Endothelial cell of umbilical vein (primary cell): Measurements from ENCODE around the gene A1CF. TPM values are rescaled to one million over a fixed set of nuclear protein-coding genes. Genes with fewer than 3 reads are reported as not detected.

ENCODE experiments used
- BruUV-seq: library from RNA; stranded (reverse); fragments of 400-500 nt; replicated peaks from 2 replicates; lab custom pipeline; 2021; lab: Mats Ljungman, UMichigan
- CTCF ChIA-PET: fragments of 300-600, 350-600 bp; sonication (Branson Sonifier 250); formaldehyde crosslinking; loops from one replicate; lab custom pipeline; 2021; ENCODE audit warnings: antibody characterized with exemption, inconsistent platforms; lab: Charles Lee
- POLR2A ChIA-PET: fragments of 300-600, 350-600 bp; sonication (Branson Sonifier 250); formaldehyde crosslinking; loops from one replicate; lab custom pipeline; 2021; ENCODE audit warnings: antibody characterized with exemption, inconsistent platforms; lab: Charles Lee
- DNase-seq: peaks from one replicate; pipeline ENCODE4 v3.0.0-alpha.2; 2011; ENCODE audit warnings: low read depth, low spot score
- FAIRE-seq: peaks from 2 replicates; lab custom pipeline; 2011; peaks lifted over from hg19 to GRCh38; lab: Jason Lieb, UNC
- H2AFZ ChIP-seq: 2 replicates; pipeline ENCODE4 v1.6.0; 2012; ENCODE audit warnings: low read depth, low read length, control low read depth, inconsistent platforms
- H3K27ac ChIP-seq: 2 replicates; pipeline ENCODE4 v1.5.1; 2011; ENCODE audit warnings: low read depth, mild to moderate bottlenecking, control low read depth, low read length, moderate library complexity; ENCODE audit not compliant: insufficient read depth
- H3K27me3 ChIP-seq, 2 experiments: 2 replicates each; pipeline versions ENCODE4 v1.6.0 to v1.6.1; 2011; ENCODE audit warnings: low read length in 2 of 2, mixed read lengths in 1 of 2; ENCODE audit not compliant: control insufficient read depth in 2 of 2, insufficient read depth in 2 of 2
- H3K36me3 ChIP-seq, 2 experiments: 2 replicates in 1 of 2; 3 replicates in 1 of 2; pipeline ENCODE4 v1.5.1; 2011; ENCODE audit warnings: low read length in 2 of 2, mild to moderate bottlenecking in 1 of 2, moderate library complexity in 1 of 2; ENCODE audit not compliant: control insufficient read depth in 2 of 2, insufficient read depth in 2 of 2; ENCODE audit errors: extremely low read depth in 1 of 2
- H3K4me1 ChIP-seq: 3 replicates; pipeline ENCODE4 v1.5.1; 2011; ENCODE audit warnings: mild to moderate bottlenecking, low read length; ENCODE audit not compliant: control insufficient read depth, insufficient read depth; ENCODE audit errors: extremely low read depth
- H3K4me2 ChIP-seq: 2 replicates; pipeline ENCODE4 v1.6.1; 2011; ENCODE audit warnings: low read length, control low read depth, mixed read lengths; ENCODE audit not compliant: insufficient read depth
- H3K4me3 ChIP-seq, 3 experiments: fragments of 200-600 bp in 1 of 3; sonication (generic), shearing (Covaris generic) in 1 of 3; replicated peaks in 1 of 3; 2 replicates each; pipeline ENCODE4 v1.5.1; 2011 to 2016; ENCODE audit warnings: control low read depth in 3 of 3, low read length in 3 of 3, mild to moderate bottlenecking in 2 of 3, inconsistent platforms in 1 of 3, low read depth in 1 of 3, moderate library complexity in 1 of 3; ENCODE audit not compliant: insufficient read depth in 1 of 3
- H3K79me2 ChIP-seq: 2 replicates; pipeline ENCODE4 v1.6.0; 2012; ENCODE audit warnings: low read length, inconsistent platforms; ENCODE audit not compliant: control insufficient read depth, insufficient read depth
- H3K9ac ChIP-seq: replicated peaks from 2 replicates; pipeline ENCODE3; 2011; ENCODE audit warnings: low read length, control low read depth; ENCODE audit not compliant: insufficient read depth; ENCODE audit errors: extremely low read depth
- H3K9me1 ChIP-seq: replicated peaks from 3 replicates; pipeline ENCODE4 v1.6.0; 2011; ENCODE audit warnings: mild to moderate bottlenecking, low read length; ENCODE audit not compliant: control insufficient read depth, insufficient read depth; ENCODE audit errors: extremely low read depth
- H3K9me3 ChIP-seq: replicated peaks from 2 replicates; pipeline ENCODE4 v1.5.1; 2012; ENCODE audit warnings: low read length, inconsistent platforms; ENCODE audit not compliant: control insufficient read depth, insufficient read depth
- H4K20me1 ChIP-seq: replicated peaks from 2 replicates; pipeline ENCODE3; 2011; ENCODE audit warnings: mild to moderate bottlenecking, low read length; ENCODE audit not compliant: control insufficient read depth, insufficient read depth; ENCODE audit errors: extremely low read depth
- CTCF ChIP-seq, 2 donors: IDR thresholded peaks; 1 replicate in 1 of 2; 2 replicates in 1 of 2; pipeline ENCODE4 v1.5.1; 2011; ENCODE audit warnings: low read length in 2 of 2, mild to moderate bottlenecking in 2 of 2, moderate library complexity in 2 of 2, control low read depth in 1 of 2, inconsistent platforms in 1 of 2, low read depth in 1 of 2; ENCODE audit not compliant: insufficient read depth in 1 of 2; ENCODE audit errors: extremely low read depth in 1 of 2
- EZH2 ChIP-seq: IDR thresholded peaks from 2 replicates; pipeline ENCODE4 v1.6.1; 2012; ENCODE audit warnings: borderline replicate concordance, low read depth, mild to moderate bottlenecking, moderate library complexity, low read length, inconsistent platforms; ENCODE audit not compliant: severe bottlenecking
- FOS ChIP-seq: IDR thresholded peaks from 2 replicates; pipeline ENCODE4 v1.6.1; 2011; ENCODE audit warnings: mild to moderate bottlenecking, low read length, moderate library complexity, borderline replicate concordance; ENCODE audit not compliant: insufficient read depth
- GATA2 ChIP-seq: IDR thresholded peaks from 2 replicates; pipeline ENCODE4 v1.7.0; 2011; ENCODE audit warnings: low read depth, mild to moderate bottlenecking, moderate library complexity, mixed read lengths, low read length; ENCODE audit not compliant: insufficient read length, insufficient read depth
- JUN ChIP-seq: IDR thresholded peaks from 2 replicates; pipeline ENCODE4 v1.6.1; 2011; ENCODE audit warnings: borderline replicate concordance, low read depth; ENCODE audit not compliant: insufficient read length, insufficient read depth
- MAX ChIP-seq: IDR thresholded peaks from 2 replicates; pipeline ENCODE4 v1.6.1; 2011; ENCODE audit not compliant: insufficient read depth, insufficient read length
- MYC ChIP-seq: IDR thresholded peaks from one replicate; pipeline ENCODE4 v1.6.1; 2011; ENCODE audit warnings: mild to moderate bottlenecking, low read depth, low read length
- POLR2A ChIP-seq: IDR thresholded peaks from 2 replicates; pipeline ENCODE4 v1.6.1; 2012; ENCODE audit warnings: low read depth, mild to moderate bottlenecking, control low read depth, low read length
- POLR2AphosphoS5 ChIP-seq: IDR thresholded peaks from 2 replicates; pipeline ENCODE4 v1.6.1; 2012; ENCODE audit warnings: low read depth, mild to moderate bottlenecking, control low read depth, low read length, moderate library complexity; ENCODE audit not compliant: insufficient read depth
- dilution Hi-C: fragments of 300-500 bp; cut with MboI; formaldehyde crosslinking; loops from one replicate; pipeline ENCODE4 v1.15.0; 2019; ENCODE audit warnings: low sequenced_read_pairs; ENCODE audit not compliant: extremely low pct_ligation_motif_present
- intact Hi-C: fragments of 100-400 bp; cut with micrococcal nuclease; formaldehyde crosslinking; loops from one replicate; pipeline ENCODE4 v1.10.0; 2022
- polyA plus RNA-seq, 4 experiments: library from polyadenylated mRNA; depleted of rRNA in 3 of 4; stranded (reverse) in 3 of 4; unstranded in 1 of 4; fragments of >200 nt; gene quantifications; 2 replicates each; pipeline versions ENCODE4 v1.2.1 to v1.2.3, GENCODE V29; 2011 to 2012; ENCODE audit warnings: missing spikeins in 1 of 4
- total RNA-seq: library from RNA; stranded (reverse); gene quantifications from 2 replicates; pipeline ENCODE4 v1.2.3, GENCODE V29; 2021

The A1CF gene
- total and polyA plus RNA-seq, 2 donors (not counting 3 experiments of a cell fraction or from before 2014, with no cell fraction given) = not detected

- Histone ChIP-seq H2AFZ (no peak overlapping the region), H3K36me3 (no peaks in the 10 kb centered on the region), H3K4me1 (no peaks in the 10 kb centered on the region), H3K27me3 (peaks cover 12 to 17% of the 10 kb centered on the region in 2 experiments), H4K20me1 (no peaks in the 10 kb centered on the region), H3K4me2 (no peak overlapping the region), H3K79me2 (no peaks in the 10 kb centered on the region), H3K4me3 (no peak overlapping the region), H3K9me3 (no peaks in the 10 kb centered on the region), H3K9me1 (no peaks in the 10 kb centered on the region), H3K27ac (no peak overlapping the region), H3K9ac (no peak overlapping the region)
- ChIA-PET CTCF (interaction anchor here (1.3 kb wide), 1 partner anchor 33 kb away, joined by 6 read pairs; no protein-coding TSS in a partner anchor), POLR2A (no interaction called here)
- intact Hi-C loops (no loop called here), dilution Hi-C loops (no loop called here)
- no peak for TF ChIP-seq POLR2A
- no peak for TF ChIP-seq JUN
- no peak for TF ChIP-seq EZH2
- no peak for TF ChIP-seq MYC
- no peak for TF ChIP-seq MAX
- no peak for TF ChIP-seq POLR2AphosphoS5
- TF ChIP-seq GATA2 = no peak
- no peak for TF ChIP-seq CTCF (IDR thresholded peaks at IDR 0.05; ENCODE audit: extremely low read depth in 1 of 2, insufficient read depth in 1 of 2, low read depth in 1 of 2, low read length in 2 of 2)
- TF ChIP-seq FOS = no peak
- no peak for FAIRE-seq
- no peak for DNase-seq
- no TSS peak for BruUV-seq
Observed at GRCh38 chr10:50857579-50857978, 27.8 kb downstream of the A1CF start.
